Islet of Langerhans (tissue), 1 donor: Measurements from ENCODE around the gene CABP7.

Source experiments
- FAIRE-seq: peaks from one replicate; lab custom pipeline; 2011; peaks lifted over from hg19 to GRCh38; lab: Jason Lieb, UNC

Gene CABP7

GRCh38 chr22:29723766-29724165 is 4.0 kb downstream of the CABP7 start:
- FAIRE-seq: no peak

- FAIRE-seq: no peak
These were observed 5.0 kb downstream of the CABP7 start for GRCh38 chr22:29724843-29725242.

- FAIRE-seq: no peak
These were observed 6.3 kb downstream of the CABP7 start for GRCh38 chr22:29726106-29726505.

GRCh38 chr22:29726512-29727130 is 6.8 kb downstream of the CABP7 start:
- FAIRE-seq: no peak

- no peak for FAIRE-seq
These were observed 7.3 kb downstream of the CABP7 start for GRCh38 chr22:29727131-29727523.

- FAIRE-seq: no peak
These were observed 9.4 kb downstream of the CABP7 start for GRCh38 chr22:29729161-29729560.

GRCh38 chr22:29731058-29731850 is 11.5 kb downstream of the CABP7 start:
- no peak for FAIRE-seq

- no peak for FAIRE-seq
These were observed 13.1 kb downstream of the CABP7 start for GRCh38 chr22:29732883-29733282.

- no peak for FAIRE-seq
These were observed 13.8 kb downstream of the CABP7 start for GRCh38 chr22:29733362-29734201.

- FAIRE-seq: no peak
These were observed 14.6 kb downstream of the CABP7 start for GRCh38 chr22:29734406-29734805.

- no peak for FAIRE-seq
These were observed 15.0 kb downstream of the CABP7 start for GRCh38 chr22:29734838-29735237.

GRCh38 chr22:29735416-29735815 is 15.6 kb downstream of the CABP7 start:
- no peak for FAIRE-seq

- no peak for FAIRE-seq
These were observed 17.7 kb downstream of the CABP7 start for GRCh38 chr22:29737251-29738117.

- FAIRE-seq: no peak
These were observed 18.5 kb downstream of the CABP7 start for GRCh38 chr22:29738118-29738815.

- FAIRE-seq: no peak
These were observed 19.6 kb downstream of the CABP7 start for GRCh38 chr22:29739346-29739875.

- FAIRE-seq: no peak
These were observed 20.4 kb downstream of the CABP7 start for GRCh38 chr22:29740216-29740615.

- FAIRE-seq: no peak
These were observed 22.1 kb downstream of the CABP7 start for GRCh38 chr22:29741926-29742325.

- FAIRE-seq: no peak
These were observed 22.5 kb downstream of the CABP7 start for GRCh38 chr22:29742326-29742725.

GRCh38 chr22:29744902-29745301 is 25.1 kb downstream of the CABP7 start:
- FAIRE-seq: no peak

- no peak for FAIRE-seq
These were observed 28.0 kb downstream of the CABP7 start for GRCh38 chr22:29747832-29748231.

GRCh38 chr22:29748248-29748893 is 28.6 kb downstream of the CABP7 start:
- no peak for FAIRE-seq
